SK-MEL-5 (cell line): ENCODE measurements around the gene TTLL9. TPM values are rescaled to one million over a fixed set of nuclear protein-coding genes. Genes with fewer than 3 reads are reported as not detected.

Experiments used
- DNase-seq: peaks from one replicate; pipeline ENCODE4 v3.0.0-alpha.2; 2016; ENCODE audit warnings: low read depth, low spot score
- in situ Hi-C: cut with HindIII; loops from 2 replicates; pipeline ENCODE4 v1.10.0; 2016; ENCODE audit warnings: low sequenced_read_pairs, high pct_unique_total_duplicates, low pct_unique_long_range_greater_than_20kb
- total RNA-seq: library from RNA; depleted of rRNA; stranded (reverse); fragments of >200 nt; shearing (Covaris generic); gene quantifications from 2 replicates; pipeline ENCODE4 v1.2.3, GENCODE V29; 2014

The TTLL9 gene
- total RNA-seq, 1 experiment from 2014 or later, result not detected

DNA sequence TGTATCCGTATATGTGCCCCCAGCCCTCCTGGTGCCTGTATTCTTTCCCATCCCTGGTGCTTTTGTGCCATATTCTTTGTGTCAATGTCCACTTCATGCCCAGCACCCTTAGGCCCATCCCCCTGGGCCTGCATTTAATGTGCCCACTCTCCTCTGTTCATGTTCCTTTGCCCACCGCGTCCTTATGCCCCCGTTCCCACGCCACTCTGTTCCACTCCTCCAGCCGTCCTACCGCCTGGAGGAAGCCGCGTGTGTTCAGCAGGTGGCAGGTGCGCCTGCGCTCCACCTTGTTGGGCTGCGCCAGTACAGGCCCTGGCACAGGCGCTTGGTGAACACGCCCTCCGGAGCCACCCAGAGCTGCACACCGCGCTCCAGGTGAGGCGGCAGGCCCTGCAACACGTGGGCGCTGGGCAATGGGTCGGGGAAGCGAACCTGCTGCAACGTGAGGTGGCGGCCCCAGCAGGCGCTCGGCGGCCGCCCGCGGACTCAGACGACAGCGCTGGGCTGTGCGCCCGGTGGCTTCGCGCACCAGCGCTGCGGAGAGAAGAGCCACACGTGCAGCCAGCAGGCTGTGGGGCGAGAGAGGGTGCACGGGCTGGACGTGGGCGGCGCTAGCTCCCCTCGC lies 21.0 kb upstream of the TTLL9 start:
- in situ Hi-C loops, result no loop called here
- no peak for DNase-seq

DNA sequence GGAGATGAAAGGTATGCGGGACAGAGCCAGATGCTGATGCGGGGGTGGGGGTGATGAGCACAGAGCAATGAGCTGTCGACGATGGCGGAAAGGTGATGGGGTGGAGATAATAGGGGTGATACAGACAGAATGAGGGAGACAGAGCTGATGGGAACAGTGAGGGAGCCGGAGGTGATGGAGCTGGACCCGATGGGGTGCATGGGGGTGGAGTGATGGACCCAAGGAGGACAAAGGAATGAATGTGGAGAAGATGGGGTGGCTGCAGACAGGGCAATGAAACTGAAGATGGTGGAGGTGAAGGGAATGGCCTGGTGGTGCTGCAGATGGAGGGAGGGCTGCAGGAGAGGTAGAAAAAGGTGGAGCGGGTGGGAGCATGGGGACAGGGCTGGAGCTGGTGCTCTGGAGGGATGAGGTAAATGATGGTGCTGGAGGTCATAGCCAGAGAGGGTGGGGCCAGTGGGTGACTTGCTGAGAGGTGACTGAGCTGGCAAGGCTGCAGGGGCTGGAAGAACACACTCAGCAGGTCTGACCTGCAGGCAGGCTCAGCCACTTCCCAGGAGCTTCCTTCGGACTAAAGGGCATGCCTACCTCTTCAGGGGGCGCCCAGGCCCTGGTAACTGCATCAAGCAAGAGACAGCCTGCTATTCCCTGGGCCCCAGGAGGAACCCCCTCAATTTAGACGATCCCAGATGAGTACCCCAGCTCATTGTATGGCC lies 19.0 kb upstream of the TTLL9 start:
- in situ Hi-C loops, result no loop called here
- DNase-seq, result no peak

DNA sequence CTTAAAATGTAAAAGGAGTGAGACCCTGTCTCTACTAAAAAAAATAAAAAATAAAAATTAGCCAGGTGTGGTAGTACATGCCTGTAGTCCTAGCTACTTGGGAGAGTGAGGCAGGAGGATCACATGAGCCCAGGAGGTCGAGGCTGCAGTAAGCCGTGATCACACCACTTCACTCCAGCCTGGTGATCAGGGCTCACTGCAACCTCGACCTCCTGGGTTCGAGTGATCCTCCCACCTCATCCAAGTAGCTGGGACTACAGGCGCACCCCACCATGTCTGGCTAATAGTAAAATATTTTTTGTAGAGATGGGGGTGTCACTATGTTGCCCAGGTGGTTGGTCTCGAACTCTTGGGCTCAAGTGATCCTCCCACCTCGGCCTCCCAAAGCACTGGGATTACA lies 17.0 kb upstream of the TTLL9 start:
- in situ Hi-C loops, result no loop called here
- DNase-seq, result no peak

- in situ Hi-C loops, result no loop called here
- DNase-seq, result no peak
Observed at GRCh38 chr20:31856516-31856915, 13.9 kb upstream of the TTLL9 start.

DNA sequence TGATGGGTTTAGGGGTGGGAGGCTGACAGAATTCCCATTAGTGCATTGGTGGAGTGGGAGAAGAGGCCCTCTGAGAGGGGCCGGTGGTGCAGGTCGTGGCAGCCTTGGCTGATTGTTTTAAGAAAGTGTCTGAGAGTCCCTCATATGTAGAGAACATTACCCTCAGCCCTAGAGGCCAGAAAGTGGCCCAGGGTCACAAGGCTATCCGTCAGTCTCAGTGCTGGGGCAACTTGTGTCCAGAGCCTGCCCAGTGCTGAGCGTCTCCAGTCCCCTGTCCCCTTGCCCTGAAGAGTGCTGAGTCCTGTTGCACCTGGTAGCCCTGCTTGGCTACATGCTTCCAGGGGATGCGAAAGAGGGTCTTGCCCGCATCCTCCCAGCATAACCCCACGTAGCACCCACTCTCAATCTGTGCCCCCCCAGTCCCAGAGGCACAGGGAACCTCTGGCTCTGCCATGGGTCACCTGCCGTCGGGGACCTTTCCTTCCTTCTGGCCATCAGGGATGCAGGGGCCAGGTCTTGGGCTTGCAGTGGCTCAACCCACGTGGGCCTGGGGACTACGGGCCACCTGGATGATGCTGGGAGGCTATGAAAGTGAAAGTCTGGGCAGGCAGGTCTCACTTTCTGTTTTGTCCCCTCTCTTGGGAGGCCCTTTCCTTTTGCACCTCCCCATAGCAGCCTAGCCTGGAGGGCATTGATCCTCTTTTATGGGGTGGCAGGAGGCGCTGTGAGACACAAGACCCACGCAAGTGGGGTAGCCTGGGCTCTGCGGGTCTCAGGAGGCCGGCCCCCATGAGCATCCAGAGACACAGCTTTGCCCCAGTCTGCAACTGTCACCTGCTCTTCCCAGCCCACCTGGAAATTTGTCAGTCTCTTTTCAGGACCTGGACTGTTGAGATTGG lies 12.3 kb upstream of the TTLL9 start:
- no peak for DNase-seq
- in situ Hi-C loops, result no loop called here

DNA sequence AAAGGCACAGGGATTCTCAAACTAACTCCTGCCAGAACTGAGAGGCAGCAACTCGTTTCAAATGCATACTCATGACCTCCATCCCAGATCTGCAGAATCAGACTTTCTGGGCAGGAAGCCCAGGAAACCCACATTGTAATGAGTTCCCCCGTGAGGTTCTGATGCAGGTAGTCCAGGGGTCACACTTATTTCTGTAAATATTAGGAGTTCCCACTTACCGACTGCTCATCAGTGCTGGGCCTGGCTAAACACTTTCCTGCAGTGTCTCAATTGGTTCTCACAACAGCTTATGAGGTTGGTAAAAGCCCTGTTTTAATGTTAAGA lies 11.7 kb upstream of the TTLL9 start:
- no peak for DNase-seq
- in situ Hi-C loops, result no loop called here

- no peak for DNase-seq
- in situ Hi-C loops, result no loop called here
Observed at GRCh38 chr20:31859266-31859997, 11.0 kb upstream of the TTLL9 start.

GRCh38 chr20:31859998-31860380 lies 10.4 kb upstream of the TTLL9 start:
- in situ Hi-C loops, result no loop called here
- no peak for DNase-seq

GRCh38 chr20:31860390-31861134 lies 9.9 kb upstream of the TTLL9 start:
- DNase-seq, result peak; percentile 76
- in situ Hi-C loops, result no loop called here

GRCh38 chr20:31861135-31861384 lies 9.4 kb upstream of the TTLL9 start:
- DNase-seq, result no peak
- in situ Hi-C loops, result no loop called here

- DNase-seq, result peak; percentile 77
- in situ Hi-C loops, result no loop called here
Observed at GRCh38 chr20:31861385-31862156, 8.9 kb upstream of the TTLL9 start.

DNA sequence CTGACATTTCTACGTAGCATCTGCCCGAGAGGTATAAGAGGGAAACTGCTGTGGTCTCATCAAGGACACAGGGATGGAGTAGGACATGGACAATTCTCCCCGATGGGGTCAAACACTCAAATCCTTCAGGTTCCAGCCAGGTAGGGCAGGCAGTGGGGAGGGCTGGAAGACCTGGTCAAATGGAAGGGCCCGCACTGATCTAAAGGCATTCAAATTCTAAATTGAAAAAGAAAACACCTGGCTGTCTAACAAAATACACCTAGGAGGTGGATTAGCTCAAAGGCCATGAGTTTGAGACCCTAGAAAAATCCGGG lies 8.3 kb upstream of the TTLL9 start:
- in situ Hi-C loops, result no loop called here
- no peak for DNase-seq

DNA sequence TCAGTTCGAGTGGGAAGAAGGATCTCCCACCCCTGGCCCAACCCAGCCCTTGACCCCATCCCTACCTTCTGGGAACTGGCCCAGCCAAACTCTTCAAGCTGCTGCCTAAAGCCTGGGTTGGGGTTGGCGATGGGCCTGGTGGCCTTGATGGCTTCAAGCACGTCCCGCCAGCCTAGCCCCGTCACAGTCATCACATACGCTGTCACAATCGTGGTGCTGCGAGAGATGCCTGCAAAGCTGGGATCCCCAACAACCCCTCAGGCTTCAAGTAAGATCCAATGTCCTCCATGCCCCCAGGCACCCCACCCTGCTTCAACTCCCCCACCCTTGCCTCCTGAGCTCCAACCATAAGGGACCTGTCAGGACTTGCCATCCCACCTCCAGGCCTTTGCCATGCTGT lies 7.9 kb upstream of the TTLL9 start:
- in situ Hi-C loops, result no loop called here
- DNase-seq, result no peak

- in situ Hi-C loops, result no loop called here
- DNase-seq, result no peak
Observed at GRCh38 chr20:31863296-31864085, 6.9 kb upstream of the TTLL9 start.

DNA sequence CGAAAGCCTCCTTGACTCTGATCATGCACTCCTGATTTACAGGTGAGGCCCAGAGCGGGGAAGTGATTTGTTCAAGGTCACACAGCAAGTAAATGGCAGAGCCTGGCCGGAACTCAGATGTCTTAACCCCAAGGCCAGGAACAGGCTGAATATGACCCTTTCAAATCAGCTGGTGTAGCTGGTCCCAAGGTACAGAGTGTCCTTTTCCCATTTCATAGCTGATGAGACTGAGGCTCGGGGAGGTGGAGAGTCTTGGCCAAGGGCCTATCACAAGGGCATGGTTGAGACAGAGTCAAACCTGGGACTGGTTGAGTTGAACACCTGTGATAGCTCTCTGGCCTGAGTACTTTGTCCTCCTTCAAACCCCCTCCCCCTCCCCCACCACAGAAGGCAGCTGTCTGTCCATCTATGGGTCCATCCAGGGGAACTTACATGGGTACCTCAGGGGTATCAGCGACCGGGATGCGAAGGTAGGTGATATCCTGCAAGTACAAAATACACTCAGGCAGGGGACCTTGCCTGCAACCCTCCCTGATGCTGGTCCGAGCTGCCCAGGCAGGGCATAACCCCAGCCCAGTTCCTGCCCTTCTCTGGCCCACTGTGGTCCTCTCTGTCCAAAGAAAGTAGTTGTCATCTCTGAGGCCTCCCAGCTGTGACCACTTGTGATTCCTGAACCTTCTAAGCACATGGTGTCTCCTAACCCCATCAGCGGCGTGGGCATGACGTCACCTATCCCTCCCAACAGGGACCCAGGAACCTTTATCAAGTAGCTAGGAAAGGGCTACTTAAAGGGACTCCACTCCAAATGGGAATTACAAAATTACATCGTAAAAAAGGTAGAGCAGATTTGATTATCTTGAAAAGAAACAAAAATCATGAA lies 5.7 kb upstream of the TTLL9 start:
- no peak for DNase-seq
- in situ Hi-C loops, result no loop called here

DNA sequence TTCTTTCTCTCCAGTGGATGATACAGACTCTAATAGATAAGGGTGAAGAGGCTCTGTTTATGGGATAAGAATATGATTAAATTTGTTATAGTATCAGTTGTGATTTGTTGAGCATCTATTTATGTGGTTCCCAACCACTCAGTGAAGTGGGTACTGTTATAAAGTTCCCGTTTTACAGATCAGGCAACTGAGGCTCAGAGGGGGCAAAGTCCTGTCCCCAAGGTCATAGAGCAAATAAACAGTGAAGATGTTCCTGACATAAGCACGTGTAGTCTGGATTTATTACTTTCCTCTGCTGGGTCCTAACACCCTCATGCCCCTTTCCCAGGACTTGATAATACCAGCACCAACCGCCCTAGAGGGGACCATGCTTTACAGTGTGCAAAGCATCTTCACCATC lies 4.2 kb upstream of the TTLL9 start:
- no peak for DNase-seq
- in situ Hi-C loops, result no loop called here
